SK-N-SH (cell line): ENCODE measurements around the gene CISD1. TPM values are rescaled to one million over a fixed set of nuclear protein-coding genes. Genes with fewer than 3 reads are reported as not detected.
A peak's percentile ranks its signal among the peaks of the same experiment; 100 is the strongest.

Experiments used
- CTCF ChIA-PET: fragments of 300-600, 350-600 bp; formaldehyde crosslinking; extraction: SDS; loops from one replicate; lab custom pipeline; 2021; lab: Yijun Ruan, JAX
- POLR2A ChIA-PET: fragments of 350-600 bp; sonication (Branson Sonifier 250); formaldehyde crosslinking; extraction: SDS; loops from one replicate; lab custom pipeline; 2020; ENCODE audit warnings: antibody characterized with exemption, inconsistent platforms; lab: Yijun Ruan, JAX
- DNase-seq: peaks from one replicate; pipeline ENCODE4 v3.0.0; 2012
- H2AFZ ChIP-seq: fragments of 200-600 bp; sonication (generic); 2 replicates; pipeline ENCODE4 v1.8.1; 2016; ENCODE audit warnings: antibody characterized with exemption, mild to moderate bottlenecking, low read depth
- H3F3A ChIP-seq: fragments of 200-600 bp; sonication (generic); replicated peaks from 2 replicates; pipeline ENCODE3; 2016; ENCODE audit warnings: antibody characterized with exemption, mild to moderate bottlenecking; ENCODE audit not compliant: insufficient read depth
- H3K27ac ChIP-seq, 2 experiments: fragments of 200-500 bp in 1 of 2; fragments of 200-600 bp in 1 of 2; sonication (Bioruptor generic) in 1 of 2; sonication (generic), shearing (Covaris generic) in 1 of 2; 2 replicates each; pipeline versions ENCODE4 v1.5.1 to v1.6.1; 2014 to 2016; ENCODE audit warnings: low read depth in 2 of 2, inconsistent platforms in 1 of 2, low read length in 1 of 2, mild to moderate bottlenecking in 1 of 2, mixed read lengths in 1 of 2
- H3K27me3 ChIP-seq: fragments of 200-600 bp; sonication (generic), shearing (Covaris generic); 2 replicates; pipeline ENCODE4 v1.6.1; 2016; ENCODE audit warnings: mixed run types; ENCODE audit not compliant: insufficient read depth
- H3K36me3 ChIP-seq, 2 experiments: fragments of 200-500 bp in 1 of 2; fragments of 200-600 bp in 1 of 2; sonication (Bioruptor generic) in 1 of 2; sonication (generic) in 1 of 2; replicated peaks in 1 of 2; 2 replicates each; pipeline versions ENCODE3 to v1.5.1; 2014 to 2016; ENCODE audit warnings: low read length in 1 of 2, mild to moderate bottlenecking in 1 of 2; ENCODE audit not compliant: insufficient read depth in 2 of 2, control insufficient read depth in 1 of 2
- H3K4me1 ChIP-seq, 2 experiments: fragments of 200-500 bp in 1 of 2; fragments of 200-600 bp in 1 of 2; sonication (Bioruptor generic) in 1 of 2; sonication (generic), shearing (Covaris generic) in 1 of 2; 2 replicates each; pipeline versions ENCODE4 v1.5.1 to v1.6.1; 2014 to 2016; ENCODE audit warnings: low read depth in 1 of 2, low read length in 1 of 2, mixed run types in 1 of 2; ENCODE audit not compliant: insufficient read depth in 2 of 2, control insufficient read depth in 1 of 2
- H3K4me2 ChIP-seq: fragments of 200-600 bp; sonication (generic), shearing (Covaris generic); 2 replicates; pipeline ENCODE4 v1.6.1; 2017; ENCODE audit warnings: mixed run types
- H3K4me3 ChIP-seq, 2 experiments: fragments of 200-500 bp in 1 of 2; fragments of 200-600 bp in 1 of 2; sonication (Bioruptor generic) in 1 of 2; sonication (generic), shearing (Covaris generic) in 1 of 2; 2 replicates each; pipeline versions ENCODE4 v1.5.1 to v1.8.1; 2014 to 2016; ENCODE audit warnings: low read depth in 2 of 2, inconsistent platforms in 1 of 2, low read length in 1 of 2, mild to moderate bottlenecking in 1 of 2, mixed read lengths in 1 of 2, moderate library complexity in 1 of 2
- H3K79me2 ChIP-seq: fragments of 200-600 bp; sonication (generic); 2 replicates; pipeline ENCODE4 v1.8.1; 2017; ENCODE audit warnings: mild to moderate bottlenecking; ENCODE audit not compliant: insufficient read depth
- H3K9ac ChIP-seq: fragments of 200-600 bp; sonication (generic); 2 replicates; pipeline ENCODE4 v1.6.1; 2017; ENCODE audit warnings: mixed run types
- H3K9me2 ChIP-seq: fragments of 200-600 bp; sonication (generic); 2 replicates; pipeline ENCODE4 v1.6.1; 2017; ENCODE audit warnings: mixed run types
- H3K9me3 ChIP-seq: fragments of 200-600 bp; sonication (generic); 2 replicates; pipeline ENCODE4 v1.6.1; 2017; ENCODE audit warnings: mixed run types, mild to moderate bottlenecking, moderate library complexity
- H4K20me1 ChIP-seq: fragments of 200-600 bp; sonication (generic); 2 replicates; pipeline ENCODE4 v1.6.1; 2017; ENCODE audit warnings: mild to moderate bottlenecking, mixed run types; ENCODE audit not compliant: insufficient read depth
- CHD2 ChIP-seq: fragments of 150-350 bp; IDR thresholded peaks from 2 replicates; pipeline ENCODE4 v1.6.1; 2018; ENCODE audit warnings: low read length; ENCODE audit not compliant: partially characterized antibody
- CTCF ChIP-seq: fragments of 200-600 bp; sonication (generic); IDR thresholded peaks from 2 replicates; pipeline ENCODE4 v1.6.1; 2017; ENCODE audit warnings: antibody characterized with exemption, mild to moderate bottlenecking, moderate library complexity
- ELF1 ChIP-seq: IDR thresholded peaks from 2 replicates; pipeline ENCODE4 v1.4.0; 2012
- FOSL2 ChIP-seq: IDR thresholded peaks from 2 replicates; pipeline ENCODE4 v1.4.0; 2012; ENCODE audit warnings: low read depth, mild to moderate bottlenecking, moderate library complexity, borderline replicate concordance
- FOXJ3 ChIP-seq: sonication (generic); formaldehyde crosslinking; IDR thresholded peaks from 2 replicates; pipeline ENCODE4 v1.5.1; 2020; ENCODE audit warnings: mild to moderate bottlenecking, missing genetic modification reagents
- GABPA ChIP-seq: IDR thresholded peaks from 2 replicates; pipeline ENCODE4 v1.4.0; 2012; ENCODE audit warnings: low read depth, mild to moderate bottlenecking
- PBX3 ChIP-seq: IDR thresholded peaks from 2 replicates; pipeline ENCODE4; 2012
- RAD21 ChIP-seq: IDR thresholded peaks from 2 replicates; pipeline ENCODE4 v1.6.1; 2012; ENCODE audit warnings: mild to moderate bottlenecking, low read length
- RXRA ChIP-seq: IDR thresholded peaks from 2 replicates; pipeline ENCODE4 v1.4.0; 2012; ENCODE audit warnings: low read depth, mild to moderate bottlenecking, borderline replicate concordance
- SMC3 ChIP-seq: IDR thresholded peaks from 2 replicates; pipeline ENCODE4 v1.6.1; 2012; ENCODE audit warnings: low read depth, low read length, improper control_type of control experiment
- TAF1 ChIP-seq: IDR thresholded peaks from 2 replicates; pipeline ENCODE4 v1.6.1; 2012; ENCODE audit warnings: low read depth, mild to moderate bottlenecking, low read length, moderate library complexity, borderline replicate concordance
- USF1 ChIP-seq: IDR thresholded peaks from 2 replicates; pipeline ENCODE4 v1.4.0; 2012; ENCODE audit warnings: low read depth, borderline replicate concordance
- YY1 ChIP-seq: IDR thresholded peaks from 2 replicates; pipeline ENCODE4 v1.4.0; 2012; ENCODE audit warnings: low read depth, mild to moderate bottlenecking
- WGBS: methylation state at CpG from one replicate; pipeline ENCODE4 v1.1.6; 2017; ENCODE audit warnings: low lambda C conversion rate; 5-methylcytosine and 5-hydroxymethylcytosine counted together
- polyA plus RNA-seq, 3 experiments: library from polyadenylated mRNA; depleted of rRNA; stranded (reverse); fragments of >200 nt; gene quantifications; 2 replicates each; pipeline ENCODE4 v1.2.3, GENCODE V29; 2012

Gene CISD1
- polyA plus RNA-seq, 1 of the 3 experiments (the other 2 are of a cell fraction), result 34.1 TPM

DNA sequence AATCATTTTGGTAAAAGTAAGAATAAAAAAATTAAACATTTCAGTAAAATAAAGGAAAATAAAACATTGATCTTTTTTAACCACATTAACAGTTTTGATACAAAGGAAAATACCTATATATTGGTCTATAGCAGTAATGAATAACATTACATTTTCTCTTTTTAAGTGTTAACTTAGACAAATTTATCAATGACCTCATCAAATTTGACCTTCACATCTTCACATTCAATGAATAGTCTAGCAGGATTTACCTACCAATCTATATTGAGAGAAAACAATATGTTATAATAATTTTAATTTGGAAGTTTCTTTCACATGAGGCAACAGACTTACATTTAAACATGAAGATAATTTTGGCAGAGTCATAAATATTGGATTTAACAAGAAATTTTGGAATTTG lies 47.9 kb downstream of the CISD1 start:
- Histone ChIP-seq H3K4me3 (no peak overlapping the region), H3K9me2 (no peaks in the 10 kb centered on the region), H3F3A (no peaks in the 10 kb centered on the region), H3K79me2 (no peaks in the 10 kb centered on the region), H3K4me2 (no peak overlapping the region), H3K9me3 (no peaks in the 10 kb centered on the region), H3K27ac (no peak overlapping the region), H3K36me3 (no peaks in the 10 kb centered on the region), H3K27me3 (no peaks in the 10 kb centered on the region), H3K9ac (no peak overlapping the region), H4K20me1 (no peaks in the 10 kb centered on the region), H3K4me1 (no peaks in the 10 kb centered on the region), H2AFZ (no peak overlapping the region)
- DNase-seq, result no peak
- CTCF ChIA-PET, result interaction anchor here (1.1 to 3.0 kb wide), 3 partner anchors 8 to 18 kb away, joined by 3 to 16 read pairs (median 3); partner anchors contain the start of gene UBE2D1
- POLR2A ChIA-PET, result no interaction called here
- TF ChIP-seq FOSL2 (no peak), FOXJ3 (no peak), ELF1 (no peak), PBX3 (no peak), CTCF (no peak)

DNA sequence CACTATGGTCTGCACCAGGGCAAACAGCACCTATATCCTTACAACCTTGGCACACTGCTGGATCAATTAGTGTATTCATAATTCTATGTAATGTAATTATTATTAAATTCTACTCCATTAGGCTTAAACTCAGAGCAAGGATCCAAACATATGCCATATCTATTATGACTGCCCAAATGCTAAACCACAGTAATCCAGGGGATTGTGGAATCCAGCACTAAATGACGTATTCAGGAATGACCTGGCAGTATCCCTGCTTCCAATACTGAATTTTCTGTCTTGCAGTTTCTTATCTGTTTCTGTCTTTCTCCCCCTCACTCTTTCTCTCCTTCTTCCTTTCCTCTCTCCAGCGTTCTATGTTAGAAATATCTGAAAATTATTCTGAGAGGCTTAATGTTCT lies 49.4 kb downstream of the CISD1 start:
- Histone ChIP-seq H3K27me3 (no peaks in the 10 kb centered on the region), H2AFZ (no peak overlapping the region), H4K20me1 (no peaks in the 10 kb centered on the region), H3F3A (no peaks in the 10 kb centered on the region), H3K4me2 (no peak overlapping the region), H3K36me3 (no peaks in the 10 kb centered on the region), H3K9ac (no peak overlapping the region), H3K9me3 (no peaks in the 10 kb centered on the region), H3K4me1 (no peaks in the 10 kb centered on the region), H3K27ac (no peak overlapping the region), H3K79me2 (no peaks in the 10 kb centered on the region), H3K4me3 (no peak overlapping the region), H3K9me2 (no peaks in the 10 kb centered on the region)
- CTCF ChIA-PET, result no interaction called here
- WGBS, result 66% methylated on average over 2 of the region's 2 CpGs
- no peak for TF ChIP-seq YY1
- TF ChIP-seq CHD2, result no peak
- no peak for TF ChIP-seq TAF1
- no peak for TF ChIP-seq SMC3
- no peak for TF ChIP-seq ELF1
- POLR2A ChIA-PET, result no interaction called here
- no peak for DNase-seq

- Histone ChIP-seq H3F3A (no peaks in the 10 kb centered on the region), H3K36me3 (no peaks in the 10 kb centered on the region), H3K9ac (no peak overlapping the region), H3K4me1 (no peaks in the 10 kb centered on the region), H2AFZ (no peak overlapping the region), H3K27ac (no peak overlapping the region), H3K9me2 (no peaks in the 10 kb centered on the region), H3K79me2 (no peaks in the 10 kb centered on the region), H3K27me3 (no peaks in the 10 kb centered on the region), H3K9me3 (no peaks in the 10 kb centered on the region), H3K4me3 (no peak overlapping the region), H4K20me1 (no peaks in the 10 kb centered on the region), H3K4me2 (no peak overlapping the region)
- TF ChIP-seq USF1, result no peak
- no peak for TF ChIP-seq RXRA
- peak; percentile 30 for TF ChIP-seq RAD21
- no peak for TF ChIP-seq GABPA
- 73% methylated on average over 1 of the region's 1 CpG for WGBS
- ChIA-PET POLR2A (no interaction called here), CTCF (no interaction called here)
- DNase-seq, result no peak
Measured at GRCh38 chr10:58319599-58319998, 50.6 kb downstream of the CISD1 start.
